MM.1S (cell line): ENCODE data around the gene DVL1.

Source experiments
- DNase-seq: peaks from one replicate; pipeline ENCODE4 v3.0.0-alpha.2; 2015
- H2AFZ ChIP-seq: fragments of 300-600 bp; sonication (generic); 2 replicates; pipeline ENCODE4 v1.6.0; 2016; ENCODE audit warnings: antibody characterized with exemption, low read length
- H3F3A ChIP-seq: fragments of 300-600 bp; sonication (generic); 2 replicates; pipeline ENCODE4 v1.6.1; 2016; ENCODE audit warnings: mild to moderate bottlenecking, antibody characterized with exemption, low read length, moderate library complexity, mixed read lengths; ENCODE audit not compliant: insufficient read depth
- H3K27ac ChIP-seq: fragments of 300-600 bp; sonication (generic); 2 replicates; pipeline ENCODE4 v1.5.1; 2016; ENCODE audit warnings: mild to moderate bottlenecking, low read length
- H3K27me3 ChIP-seq: fragments of 300-600 bp; sonication (generic); replicated peaks from 2 replicates; pipeline ENCODE4 v1.6.0; 2016; ENCODE audit warnings: low read length; ENCODE audit not compliant: insufficient read depth
- H3K36me3 ChIP-seq: fragments of 300-600 bp; sonication (generic); replicated peaks from 2 replicates; pipeline ENCODE4 v1.6.1; 2016; ENCODE audit warnings: mild to moderate bottlenecking, low read length, mixed read lengths; ENCODE audit not compliant: insufficient read depth
- H3K4me1 ChIP-seq: fragments of 300-600 bp; sonication (generic); 2 replicates; pipeline ENCODE4 v1.6.1; 2016; ENCODE audit warnings: low read length, mixed read lengths
- H3K4me2 ChIP-seq: fragments of 300-600 bp; sonication (generic); 2 replicates; pipeline ENCODE4 v1.6.0; 2016; ENCODE audit warnings: low read depth, low read length
- H3K4me3 ChIP-seq: fragments of 300-600 bp; sonication (generic); 2 replicates; pipeline ENCODE4 v1.5.1; 2016; ENCODE audit warnings: low read length, mixed read lengths
- H3K79me2 ChIP-seq: fragments of 300-600 bp; sonication (generic); 2 replicates; pipeline ENCODE4 v1.6.1; 2016; ENCODE audit warnings: mixed run types, low read length, mixed read lengths
- H3K9ac ChIP-seq: fragments of 300-600 bp; sonication (generic); 2 replicates; pipeline ENCODE4 v1.6.1; 2016; ENCODE audit warnings: low read length, mixed read lengths
- H3K9me2 ChIP-seq: fragments of 300-600 bp; sonication (generic); replicated peaks from 2 replicates; pipeline ENCODE4 v1.6.1; 2016; ENCODE audit warnings: mild to moderate bottlenecking, low read length, mixed read lengths; ENCODE audit not compliant: insufficient read depth
- H3K9me3 ChIP-seq: fragments of 300-600 bp; sonication (generic); replicated peaks from 2 replicates; pipeline ENCODE4 v1.6.1; 2016; ENCODE audit warnings: mild to moderate bottlenecking, low read length, mixed read lengths; ENCODE audit not compliant: insufficient read depth
- H4K20me1 ChIP-seq: fragments of 300-600 bp; sonication (generic); 2 replicates; pipeline ENCODE4 v1.6.1; 2016; ENCODE audit warnings: mild to moderate bottlenecking, low read length, moderate library complexity, mixed read lengths; ENCODE audit not compliant: insufficient read depth
- CTCF ChIP-seq: fragments of 300-600 bp; sonication (generic); IDR thresholded peaks from 2 replicates; pipeline ENCODE4 v1.5.1; 2016; ENCODE audit warnings: antibody characterized with exemption, low read length, mixed read lengths
- EZH2 ChIP-seq: fragments of 300-600 bp; sonication (generic); optimal IDR thresholded peaks from 2 replicates; pipeline ENCODE3; 2017; ENCODE audit warnings: low read depth, mild to moderate bottlenecking, antibody characterized with exemption, low read length, mixed read lengths
- EZH2phosphoT487 ChIP-seq: fragments of 300-600 bp; sonication (generic); IDR thresholded peaks from 2 replicates; pipeline ENCODE4 v1.6.1; 2018; ENCODE audit warnings: antibody characterized with exemption, low read length

The DVL1 gene

GRCh38 chr1:1328254-1328653, 21.0 kb downstream of the DVL1 start:
- H3K4me2 ChIP-seq, result no peak overlapping the region
- no peaks in the 10 kb centered on the region for H3K27me3 ChIP-seq
- H3K9me3 ChIP-seq, result no peaks in the 10 kb centered on the region
- no peak overlapping the region for H3K9ac ChIP-seq
- peaks cover 36% of the 10 kb centered on the region for H3K79me2 ChIP-seq
- H2AFZ ChIP-seq, result no peak overlapping the region
- no peak for TF ChIP-seq EZH2
- TF ChIP-seq CTCF, result no peak
- TF ChIP-seq EZH2phosphoT487, result no peak
- no peaks in the 10 kb centered on the region for H3K36me3 ChIP-seq
- H4K20me1 ChIP-seq, result peaks cover under 1% of the 10 kb centered on the region; the same call in 1 of the 2 replicates
- no peak overlapping the region for H3K4me3 ChIP-seq
- no peak overlapping the region for H3K27ac ChIP-seq
- no peaks in the 10 kb centered on the region for H3K9me2 ChIP-seq
- H3K4me1 ChIP-seq, result no peaks in the 10 kb centered on the region; the same call in 1 of the 2 replicates
- DNase-seq, result no peak
- 0 out of 2 replicates have a peak, but pooled peaks cover 6% of the 10 kb centered on the region for H3F3A ChIP-seq

- TF ChIP-seq EZH2phosphoT487, result no peak
- TF ChIP-seq CTCF, result no peak
- no peak for TF ChIP-seq EZH2
- Histone ChIP-seq H3K4me1 (peaks cover 3% of the 10 kb centered on the region; the same call in 1 of the 2 replicates), H3K27ac (no peak overlapping the region), H3F3A (0 out of 2 replicates have a peak, but pooled peaks cover 6% of the 10 kb centered on the region), H3K4me2 (no peak overlapping the region), H3K9ac (no peak overlapping the region), H3K36me3 (no peaks in the 10 kb centered on the region), H3K27me3 (no peaks in the 10 kb centered on the region), H3K9me2 (no peaks in the 10 kb centered on the region), H2AFZ (no peak overlapping the region), H3K9me3 (no peaks in the 10 kb centered on the region), H4K20me1 (peaks cover 4% of the 10 kb centered on the region; the same call in 1 of the 2 replicates), H3K79me2 (peaks cover 43% of the 10 kb centered on the region), H3K4me3 (no peak overlapping the region)
- DNase-seq, result no peak
These were observed 21.9 kb downstream of the DVL1 start for GRCh38 chr1:1327291-1327690.

GRCh38 chr1:1326075-1326605, 23.1 kb downstream of the DVL1 start:
- Histone ChIP-seq H3K4me3 (peak overlapping the region; percentile 99), H3F3A (0 out of 2 replicates have a peak, but pooled peaks cover 6% of the 10 kb centered on the region), H3K4me2 (peak overlapping the region; percentile 90), H3K9me2 (no peaks in the 10 kb centered on the region), H3K36me3 (no peaks in the 10 kb centered on the region), H3K9ac (peak overlapping the region; percentile 95; the same call in 1 of the 2 replicates), H3K9me3 (no peaks in the 10 kb centered on the region), H4K20me1 (peaks cover 12% of the 10 kb centered on the region; the same call in 1 of the 2 replicates), H3K4me1 (peaks cover 3% of the 10 kb centered on the region; the same call in 1 of the 2 replicates), H3K27ac (no peak overlapping the region; the same call in 1 of the 2 replicates), H2AFZ (no peak overlapping the region), H3K27me3 (no peaks in the 10 kb centered on the region), H3K79me2 (peaks cover 54% of the 10 kb centered on the region)
- no peak for DNase-seq
- TF ChIP-seq EZH2 (no peak), EZH2phosphoT487 (no peak), CTCF (no peak)
